HG03060 (cell line): ENCODE measurements around the gene AMOTL2.

ENCODE experiments used
- ATAC-seq: cut with Tn5 transposase; IDR thresholded peaks from one replicate; pipeline ENCODE4 v1.9.1; 2021; ENCODE audit warnings: low read depth, moderate number of reproducible peaks; ENCODE audit not compliant: unreplicated experiment

Gene AMOTL2

DNA sequence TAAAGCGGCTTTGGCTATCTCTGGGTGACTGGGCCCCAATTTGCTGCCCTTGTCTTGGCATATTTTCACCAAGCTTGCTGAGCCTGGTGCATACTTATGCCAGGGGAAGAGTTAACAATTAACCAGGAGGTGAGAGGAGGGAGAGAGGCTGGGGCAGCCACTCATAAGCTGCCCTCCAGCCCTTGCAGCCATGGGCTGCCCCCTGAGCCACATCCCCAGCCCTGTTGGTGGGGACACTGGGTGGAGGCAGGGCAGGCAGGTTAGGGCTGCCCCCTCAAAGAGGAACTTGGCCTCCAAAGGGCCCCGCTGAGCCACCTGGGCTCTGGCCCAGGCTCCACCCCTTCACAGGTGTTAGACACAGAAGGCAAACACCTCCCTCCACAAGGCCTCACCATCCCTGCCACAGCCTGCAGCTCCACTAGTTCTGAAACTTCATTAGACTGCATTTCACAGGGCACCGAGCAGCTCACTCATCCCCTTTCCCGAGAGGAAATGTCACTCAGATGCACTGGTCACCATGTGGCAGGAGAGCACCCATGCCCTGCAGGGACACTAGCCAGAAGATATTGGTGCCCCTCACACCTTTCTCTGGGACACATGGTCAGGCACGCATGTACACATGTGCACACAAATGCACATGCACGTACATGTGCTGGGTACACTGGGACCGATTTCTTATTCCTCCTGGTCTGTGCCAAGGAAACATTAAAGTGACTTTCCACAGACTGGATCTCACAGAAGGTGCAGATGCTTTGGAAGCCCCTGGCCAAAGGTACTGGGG is 20.2 kb downstream of the AMOTL2 start:
- ATAC-seq: no peak

GRCh38 chr3:134353171-134353825 is 20.9 kb downstream of the AMOTL2 start:
- ATAC-seq: no peak

GRCh38 chr3:134352031-134352671 is 22.1 kb downstream of the AMOTL2 start:
- no peak for ATAC-seq

DNA sequence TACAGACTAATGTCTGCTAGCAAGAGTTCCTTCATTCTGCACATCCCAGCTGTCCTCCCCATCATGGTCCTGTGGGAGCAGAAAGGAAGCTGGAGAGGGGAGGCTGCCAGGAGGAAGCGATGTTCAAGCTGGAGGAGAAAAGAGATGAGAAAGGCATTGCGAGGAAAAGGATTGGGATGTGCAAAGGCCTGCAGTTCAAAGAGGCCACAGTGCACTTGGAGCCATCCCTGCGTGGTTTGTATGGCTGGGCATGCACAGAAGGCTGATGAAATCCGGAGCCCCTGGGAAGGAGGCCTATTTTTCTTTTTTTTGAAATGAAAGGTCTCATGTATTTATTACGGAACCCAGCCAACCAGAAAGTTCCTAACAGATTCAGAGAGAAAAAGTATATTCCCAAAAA is 22.8 kb downstream of the AMOTL2 start:
- ATAC-seq: no peak

DNA sequence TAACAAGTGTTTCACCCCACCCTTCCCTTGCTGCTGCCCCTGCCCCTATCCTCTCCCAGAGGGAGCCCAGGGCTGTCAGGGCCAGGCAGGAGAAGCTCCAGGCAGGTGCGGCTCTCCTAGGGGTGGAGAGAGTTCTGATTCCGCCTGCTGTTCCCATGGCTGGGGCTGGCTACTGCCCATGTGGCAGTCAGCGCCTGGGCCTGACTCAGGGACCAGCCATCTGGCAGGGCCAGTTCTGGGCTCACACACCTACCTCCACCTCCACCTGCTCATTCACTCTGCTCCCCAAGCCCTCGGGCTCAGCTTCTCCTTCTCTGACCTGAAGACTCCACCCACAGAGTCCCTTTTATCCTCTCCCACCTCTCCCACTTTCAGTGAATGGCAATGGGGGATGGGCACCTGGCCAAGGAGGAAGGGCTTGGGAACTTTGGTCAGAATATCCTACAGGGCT is 23.4 kb downstream of the AMOTL2 start:
- no peak for ATAC-seq

- ATAC-seq: no peak
Observed at GRCh38 chr3:134350266-134350665, 24.0 kb downstream of the AMOTL2 start.

- ATAC-seq: no peak
Observed at GRCh38 chr3:134348524-134348923, 25.7 kb downstream of the AMOTL2 start.

DNA sequence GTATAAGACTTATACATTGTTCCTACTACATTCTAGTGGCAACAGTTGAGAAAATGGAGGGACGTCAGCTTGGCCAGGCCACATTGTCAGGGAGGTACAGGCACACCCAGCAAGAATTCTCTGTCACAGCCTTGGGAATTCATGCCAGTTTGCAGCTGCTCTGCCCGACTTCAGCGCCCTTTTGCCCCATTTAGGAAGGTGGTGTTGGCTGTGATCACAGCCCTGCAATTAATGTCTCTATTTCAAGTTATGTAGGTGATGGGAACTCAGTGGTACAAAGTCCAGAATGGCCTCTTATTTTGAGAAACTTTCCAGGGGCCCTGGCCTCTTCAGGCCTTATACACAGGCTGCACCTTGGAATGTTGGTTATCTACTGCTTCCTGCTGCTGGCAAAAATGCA is 26.7 kb downstream of the AMOTL2 start:
- no peak for ATAC-seq

GRCh38 chr3:134346744-134347143 is 27.5 kb downstream of the AMOTL2 start:
- no peak for ATAC-seq

DNA sequence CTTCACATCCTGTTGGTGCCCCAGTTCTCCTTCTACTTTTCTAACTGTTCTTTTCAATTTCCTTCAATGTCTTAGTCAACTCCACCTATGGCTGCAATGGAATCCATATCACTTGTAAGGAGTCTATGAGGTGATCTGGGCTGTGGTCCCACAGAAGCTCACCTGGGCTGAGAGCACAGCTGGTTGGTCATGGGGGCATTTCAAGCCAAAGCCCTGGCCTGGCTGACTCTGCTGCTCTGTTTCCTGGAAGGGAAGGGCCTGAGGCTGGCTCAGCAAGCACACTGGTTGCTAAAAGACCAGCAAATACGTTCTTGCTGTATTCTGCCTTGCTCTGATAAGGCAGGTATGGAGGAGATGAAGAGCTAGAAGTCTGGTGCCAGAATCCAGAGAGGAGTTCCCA is 29.0 kb downstream of the AMOTL2 start:
- ATAC-seq: no peak

- no peak for ATAC-seq
Observed at GRCh38 chr3:134344560-134344959, 29.7 kb downstream of the AMOTL2 start.

GRCh38 chr3:134342259-134342658 is 32.0 kb downstream of the AMOTL2 start:
- ATAC-seq: no peak

- ATAC-seq: no peak
Observed at GRCh38 chr3:134341389-134341788, 32.9 kb downstream of the AMOTL2 start.

DNA sequence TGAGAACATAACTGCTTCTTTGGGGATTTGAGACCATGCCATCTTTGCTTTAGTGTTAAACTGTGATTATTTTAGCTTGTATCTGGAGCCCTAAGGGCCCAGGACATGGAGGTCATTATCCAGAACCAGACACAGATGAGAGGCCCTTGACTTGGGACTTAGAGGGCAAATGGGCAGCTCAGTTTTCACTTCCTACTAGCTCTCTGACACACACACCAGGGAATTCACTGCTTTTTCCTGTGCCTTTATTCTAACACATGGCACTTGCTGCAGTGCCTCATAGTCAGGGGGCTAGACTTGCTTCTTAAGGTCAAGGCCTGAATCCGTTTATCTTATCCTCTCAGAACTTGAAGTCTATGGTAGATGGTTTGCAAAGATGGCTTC is 33.3 kb downstream of the AMOTL2 start:
- no peak for ATAC-seq

- no peak for ATAC-seq
Observed at GRCh38 chr3:134340362-134340981, 33.8 kb downstream of the AMOTL2 start.

DNA sequence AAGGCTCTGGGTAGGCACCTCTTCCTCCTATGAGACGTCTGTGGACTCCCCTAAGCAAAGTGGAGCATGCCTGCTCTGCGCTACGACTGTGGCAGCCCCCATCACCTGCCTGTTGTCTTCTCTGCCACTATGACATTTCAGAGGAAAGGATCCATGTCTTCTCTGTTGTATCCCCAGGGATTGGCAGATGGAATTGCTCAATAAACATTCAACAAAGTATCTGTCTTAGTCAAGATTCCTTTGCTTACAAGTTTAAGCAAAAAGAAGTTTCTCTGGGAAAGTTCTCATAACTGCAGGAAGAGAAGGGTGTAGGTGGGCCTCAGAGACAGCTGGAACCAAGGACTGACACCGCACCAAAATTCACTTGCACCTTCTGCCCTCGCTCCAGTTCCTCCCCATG is 34.3 kb downstream of the AMOTL2 start:
- no peak for ATAC-seq

GRCh38 chr3:134339331-134339730 is 34.9 kb downstream of the AMOTL2 start:
- no peak for ATAC-seq

DNA sequence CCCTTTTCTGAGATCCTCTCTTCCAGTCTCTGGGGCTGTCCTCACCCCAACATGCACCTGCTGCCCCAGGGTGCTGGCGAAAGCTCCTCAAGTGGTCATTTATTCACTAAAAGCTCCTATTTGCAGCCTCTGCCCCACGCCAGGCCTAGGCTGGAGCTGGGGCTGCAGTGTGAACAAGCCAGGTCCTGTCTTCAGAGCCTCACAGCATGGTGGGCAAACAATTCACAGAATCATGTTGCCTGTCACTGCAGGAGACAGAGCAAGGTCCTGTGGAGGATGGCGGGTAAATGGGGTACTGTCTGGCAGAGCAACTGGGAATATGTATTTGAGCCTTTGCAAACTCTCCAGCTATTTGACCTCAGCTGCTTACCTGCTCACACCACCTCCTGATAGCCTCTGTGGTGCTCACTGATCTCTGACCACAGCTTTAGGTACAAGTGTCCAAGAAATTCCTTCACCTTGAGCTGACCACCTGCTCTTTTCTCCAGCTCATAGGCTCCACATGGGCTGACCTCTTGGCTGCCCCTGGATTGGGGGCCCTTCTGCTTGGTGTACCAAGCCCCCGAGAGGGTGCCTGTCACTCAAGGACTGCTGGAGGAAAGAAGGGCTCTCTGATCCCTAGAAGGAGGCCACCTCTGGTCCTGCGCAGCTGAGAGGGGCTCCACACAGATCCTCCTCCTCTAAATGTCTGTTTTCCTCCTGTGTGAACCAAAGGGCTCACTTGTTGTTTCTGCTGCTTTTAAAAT is 35.6 kb downstream of the AMOTL2 start:
- ATAC-seq: no peak

DNA sequence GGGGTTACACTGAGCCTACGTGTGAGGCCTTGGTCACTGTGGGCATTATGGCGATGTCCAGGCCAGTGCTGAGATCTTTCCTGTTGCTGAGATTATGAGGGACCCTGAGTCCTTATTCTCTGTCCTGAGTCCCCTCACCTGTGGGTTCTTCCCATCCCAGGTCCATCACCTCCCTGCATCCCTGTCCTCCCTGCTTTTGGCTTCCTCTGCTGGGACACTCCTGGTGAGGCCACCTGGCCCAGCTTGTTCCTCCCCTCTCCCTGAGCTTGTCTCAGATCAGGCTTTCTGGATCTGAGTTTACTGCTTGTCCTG is 36.1 kb downstream of the AMOTL2 start:
- no peak for ATAC-seq

- ATAC-seq: no peak
Observed at GRCh38 chr3:134337511-134338200, 36.6 kb downstream of the AMOTL2 start.
